Iris pigment epithelial cell (primary cell): ENCODE results near the gene ANKRD34A.

Experiments
- DNase-seq: peaks from one replicate; pipeline ENCODE4 v3.0.0-alpha.2; 2011; ENCODE audit warnings: low read depth

The ANKRD34A gene

DNA sequence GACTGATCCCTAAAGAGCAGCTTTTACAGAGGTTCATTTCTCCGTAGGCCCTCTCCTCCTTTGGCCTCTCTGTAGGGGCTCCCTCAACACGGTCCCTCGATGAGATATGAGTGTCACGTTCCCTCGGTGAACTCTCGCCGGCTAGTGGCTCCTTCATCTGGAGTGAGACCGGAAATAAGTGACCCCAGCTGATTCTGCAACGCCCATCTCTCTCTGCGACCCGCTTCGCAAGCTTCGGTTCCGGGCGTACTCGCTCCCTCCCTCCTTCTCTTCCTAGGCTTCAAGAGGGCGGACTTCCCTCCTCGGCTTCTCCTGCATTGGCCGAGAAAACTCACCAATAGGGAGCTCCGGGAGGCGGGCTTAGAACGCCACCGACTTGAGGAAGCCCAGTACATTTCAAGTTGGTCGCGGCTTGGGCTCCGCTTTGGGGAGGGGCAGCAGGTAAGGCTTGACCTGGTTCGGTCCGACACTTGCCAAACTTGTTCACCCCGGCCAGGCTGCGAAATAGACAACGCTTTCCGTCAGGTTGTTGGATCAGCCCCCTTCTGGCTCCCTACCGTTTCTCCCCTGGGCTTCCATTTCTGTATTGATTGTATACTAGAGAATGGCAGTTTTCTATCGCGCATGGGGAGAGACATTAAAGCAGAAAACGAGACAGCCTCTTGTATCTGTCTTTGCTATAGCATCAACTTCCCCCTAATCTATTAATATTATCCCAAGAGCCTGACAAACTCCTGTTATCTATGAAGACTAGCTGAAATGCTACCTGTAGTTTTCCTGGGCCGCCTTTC is at the start of gene ANKRD34A, which contains the start of gene POLR3GL:
TSS of gene ANKRD34A (minus strand) at position 248 of the 791 bp plus-strand sequence. CDS start 2,816 bp downstream, outside the sequence.
TSS of gene POLR3GL (plus strand) at position 363 of the 791 bp plus-strand sequence. CDS start 10,176 bp downstream, outside the sequence.
- peak; percentile 95 for DNase-seq

DNA sequence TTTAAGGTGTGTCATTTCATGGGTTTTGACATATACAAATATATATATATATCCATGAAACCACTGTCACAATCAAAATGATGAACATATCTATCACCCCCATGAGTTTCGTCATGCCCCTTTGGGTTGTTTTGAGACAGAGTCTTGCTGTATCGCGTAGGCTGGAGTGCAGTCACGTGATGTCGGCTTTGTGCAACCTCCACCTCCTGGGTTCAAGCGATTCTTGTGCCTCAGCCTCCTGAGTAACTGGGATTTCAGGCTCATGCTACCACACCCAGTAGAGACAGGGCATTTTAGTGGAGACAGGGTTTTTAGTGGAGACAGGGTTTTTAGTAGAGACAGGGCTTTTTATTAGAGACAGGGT is 49.2 kb upstream of the ANKRD34A start:
- no peak for DNase-seq

DNA sequence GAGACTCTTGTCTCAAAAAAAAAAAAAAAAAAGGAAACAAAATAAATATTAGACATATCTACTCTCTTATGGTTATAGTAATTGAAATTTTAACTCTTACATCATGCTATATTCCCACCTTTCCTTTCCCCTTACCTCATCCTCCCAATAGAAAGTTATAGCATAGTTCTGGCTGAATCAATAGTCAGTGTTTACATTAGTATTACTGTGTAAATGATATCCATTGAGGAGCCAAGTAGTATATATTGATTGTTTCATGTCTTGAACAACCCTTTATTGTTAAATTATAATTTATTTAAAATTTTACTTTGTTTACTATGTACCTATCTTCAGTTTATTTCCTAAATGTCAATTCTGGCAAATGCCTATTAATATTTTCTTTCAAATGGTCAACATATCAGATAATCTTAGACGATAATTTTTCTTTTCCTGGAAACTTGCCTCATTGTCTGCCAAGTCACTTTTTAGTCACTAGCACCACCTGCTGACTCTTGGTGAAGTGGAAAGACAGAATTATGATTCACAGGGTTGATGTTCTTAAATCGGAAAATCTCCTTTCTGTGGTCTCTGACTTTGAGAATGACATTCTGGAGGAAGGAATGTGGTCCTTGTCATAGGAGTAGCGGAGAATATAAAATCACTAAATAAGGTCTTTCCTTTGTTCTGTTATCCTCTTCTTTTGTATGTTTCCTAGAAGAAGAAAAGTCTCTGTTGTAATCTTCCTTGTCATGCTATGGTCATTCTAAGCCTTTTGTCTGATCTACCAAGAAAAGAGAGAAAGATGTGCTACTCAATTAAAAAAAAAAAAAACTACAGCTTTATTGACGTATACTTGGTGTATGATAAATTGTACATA is 48.6 kb upstream of the ANKRD34A start:
- peak; percentile 86 for DNase-seq

DNA sequence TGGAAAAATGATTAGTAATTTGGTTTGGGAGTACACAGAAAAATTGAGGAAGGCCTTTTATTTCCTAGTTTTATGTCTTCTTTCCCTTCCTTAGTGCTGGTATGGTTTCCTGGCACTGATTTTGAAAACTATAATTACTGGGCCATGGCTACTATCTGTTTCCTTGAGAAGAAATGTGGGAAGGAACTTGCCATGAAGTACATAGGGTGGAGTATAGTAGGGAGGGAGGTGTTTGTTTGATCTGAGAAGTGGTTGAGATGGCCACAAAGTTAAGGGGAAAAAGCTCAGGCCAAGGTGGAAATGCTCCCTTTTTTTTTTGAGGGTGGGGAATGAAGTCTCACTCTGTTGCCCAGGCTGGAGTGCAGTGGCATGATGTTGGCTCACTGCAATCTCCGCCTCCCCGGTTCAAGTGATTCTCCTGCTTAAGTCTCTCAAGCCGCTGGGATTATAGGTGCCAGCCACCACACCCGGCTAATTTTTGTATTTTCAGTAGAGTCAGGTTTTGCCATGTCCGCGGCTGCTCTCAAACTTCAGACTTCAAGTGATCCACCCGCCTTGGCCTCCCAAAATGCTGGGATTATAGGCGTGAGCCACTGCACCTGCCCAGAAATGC is 45.9 kb upstream of the ANKRD34A start:
- no peak for DNase-seq

DNA sequence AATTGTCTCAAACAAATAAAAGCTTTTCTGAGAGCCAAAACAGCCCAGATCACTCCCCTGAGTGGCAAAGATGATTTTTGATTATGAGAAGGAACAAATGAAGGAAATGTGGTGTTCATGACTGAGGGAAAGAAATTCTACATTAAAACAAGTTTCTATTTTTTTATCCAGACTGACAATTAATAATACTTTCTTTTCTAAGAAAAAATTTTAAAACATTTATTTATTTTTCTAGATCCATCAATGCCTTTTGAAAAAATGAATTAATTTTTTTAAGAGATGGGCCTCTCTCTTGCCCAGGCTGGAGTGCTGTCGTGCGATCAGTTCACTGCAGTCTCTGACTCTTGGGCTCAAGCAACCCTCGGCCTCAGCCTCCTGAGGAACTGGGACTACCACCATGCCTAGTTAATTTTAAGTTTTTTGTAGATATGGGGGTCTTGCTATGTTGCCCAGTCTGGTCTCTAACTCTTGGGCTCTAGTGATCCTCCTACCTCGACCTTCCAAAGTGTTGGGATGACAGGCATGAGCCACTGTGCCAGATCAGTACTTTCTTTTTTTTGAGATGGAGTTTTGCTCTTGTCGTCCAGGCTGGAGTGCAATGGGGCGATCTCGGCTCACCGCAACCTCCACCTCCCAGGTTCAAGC is 43.2 kb upstream of the ANKRD34A start:
- DNase-seq = no peak

DNA sequence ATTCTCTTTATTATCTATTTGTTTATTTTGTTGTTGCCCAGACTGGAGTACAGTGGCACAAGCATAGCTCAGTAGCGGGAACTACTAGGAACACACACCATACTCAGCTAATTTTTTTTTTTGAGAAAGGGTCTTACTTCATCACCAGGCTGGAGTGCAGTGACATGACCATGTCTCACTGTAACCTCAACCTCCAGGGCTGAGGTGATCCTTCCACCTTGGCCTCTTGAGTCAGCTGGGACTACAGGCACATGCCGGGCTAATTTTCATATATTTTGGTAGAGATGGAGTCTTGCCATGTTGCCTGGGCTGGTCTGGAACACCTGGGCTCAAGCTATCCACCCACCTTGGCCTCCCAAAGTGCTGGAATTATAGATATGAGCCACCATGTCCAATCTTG is 37.3 kb upstream of the ANKRD34A start:
- no peak for DNase-seq

DNA sequence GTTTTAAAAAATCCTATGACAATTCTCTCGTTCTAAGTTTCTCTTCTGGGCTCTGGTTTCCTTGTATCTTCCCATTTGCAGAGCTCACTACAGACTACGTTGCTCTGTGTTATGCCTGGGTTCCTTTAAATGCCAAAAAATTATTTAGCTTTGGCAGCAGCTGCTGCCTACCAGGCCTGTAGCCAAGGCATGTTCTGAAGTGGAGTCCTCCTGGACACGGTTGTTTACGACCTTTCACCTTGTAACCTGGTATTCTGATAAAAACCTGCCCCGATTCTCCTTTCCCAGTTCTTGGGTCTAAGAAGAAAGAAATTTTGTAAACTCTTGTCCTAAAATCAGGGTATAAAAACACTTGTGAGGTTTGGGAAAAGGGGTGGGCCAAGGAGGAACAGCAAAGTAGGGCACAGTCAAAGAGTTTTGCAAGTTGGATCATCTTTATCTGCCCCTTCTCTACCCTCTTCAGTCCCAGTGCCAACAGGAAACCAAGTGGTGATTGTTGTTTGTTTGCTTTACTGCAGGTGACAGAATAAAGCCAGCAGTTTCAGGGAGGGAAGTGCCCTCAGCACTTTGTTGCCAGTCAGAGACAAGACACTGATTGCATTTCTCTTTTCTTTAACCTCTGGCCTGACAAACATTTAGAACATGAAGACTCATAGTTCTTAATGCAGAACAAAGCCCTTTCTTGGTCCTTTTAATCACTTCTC is 35.1 kb upstream of the ANKRD34A start:
- no peak for DNase-seq

DNA sequence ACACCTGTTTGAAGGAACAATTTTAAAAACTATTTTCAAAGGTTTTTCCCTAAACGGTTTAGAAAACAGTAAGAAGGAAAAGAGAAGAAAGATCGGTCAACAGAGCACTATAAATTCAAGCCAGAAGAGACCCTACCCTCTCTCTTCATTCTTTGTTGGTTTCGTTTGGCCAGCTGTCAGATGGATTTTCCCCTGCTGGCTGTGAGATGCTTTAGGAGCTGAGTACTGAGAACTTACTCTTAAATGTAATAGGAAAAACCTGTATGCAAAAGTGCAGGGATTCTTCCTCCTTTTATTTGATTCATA is 33.3 kb upstream of the ANKRD34A start:
- DNase-seq = no peak

DNA sequence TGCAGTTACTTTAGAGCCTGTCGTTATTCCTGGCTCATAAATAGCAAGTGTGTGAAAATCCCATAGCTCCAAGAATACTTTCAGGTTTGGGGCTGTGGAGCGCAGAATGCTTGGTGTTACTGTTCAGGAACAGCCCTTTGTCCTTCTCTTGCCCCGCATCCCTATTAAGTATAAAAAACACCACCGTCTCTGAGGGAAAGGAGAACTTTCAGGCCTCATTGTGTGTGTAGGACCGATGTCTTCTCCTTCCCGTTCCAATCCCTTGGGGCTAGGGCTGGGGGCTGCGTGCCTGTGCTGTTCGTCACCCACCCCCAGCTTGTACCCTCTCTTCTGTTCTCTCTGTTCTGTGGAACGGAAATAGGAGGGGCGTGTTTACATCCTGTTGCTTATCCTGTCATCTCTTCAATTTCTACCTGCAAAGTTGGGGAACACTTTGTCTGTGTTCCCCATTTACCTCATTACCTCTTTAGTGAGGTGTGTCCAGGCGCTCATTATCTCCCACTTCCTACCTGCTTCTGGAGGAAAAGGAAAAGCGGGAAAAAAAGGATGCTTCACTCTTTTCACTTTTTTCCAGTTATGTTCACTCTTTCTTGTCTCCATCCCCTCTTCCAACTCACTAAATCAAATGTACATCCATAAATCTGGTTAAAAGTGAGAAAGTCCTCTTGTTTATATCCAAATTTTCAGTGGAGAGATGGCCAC is 32.8 kb upstream of the ANKRD34A start:
- DNase-seq = no peak

DNA sequence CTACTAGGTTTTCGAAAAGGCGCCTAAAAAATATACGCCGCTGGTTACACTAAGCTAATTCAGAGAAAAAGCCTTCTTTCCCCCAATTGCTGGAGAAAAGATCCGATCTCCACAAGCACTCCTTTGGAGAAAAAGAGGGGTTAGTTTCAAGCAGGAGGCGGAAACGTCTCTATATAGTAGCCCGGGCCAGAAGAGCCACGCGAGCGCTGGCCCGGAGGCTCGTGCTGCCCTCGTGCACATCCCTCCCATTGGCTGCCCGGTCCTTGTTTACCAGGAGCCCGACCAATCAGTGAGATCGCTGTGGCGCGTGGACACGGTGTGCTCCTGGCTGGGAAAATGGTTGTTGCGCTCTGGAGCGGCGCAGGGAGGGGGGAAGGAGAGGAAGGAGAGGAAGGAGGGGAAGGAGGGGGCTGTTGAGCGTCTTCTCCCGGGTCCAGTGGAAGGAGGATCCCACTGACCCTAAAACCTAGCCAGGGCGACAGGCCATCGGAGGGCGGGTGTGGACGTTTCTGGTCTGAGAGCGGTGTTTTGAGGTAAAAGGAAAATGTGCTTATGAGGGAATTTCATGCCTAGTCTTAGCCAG is 32.1 kb upstream of the ANKRD34A start, which contains the start of gene TXNIP:
TSS of gene TXNIP (minus strand) at position 147 of the 583 bp plus-strand sequence. CDS start 313 bp downstream, outside the sequence.
- DNase-seq = peak; percentile 99

DNA sequence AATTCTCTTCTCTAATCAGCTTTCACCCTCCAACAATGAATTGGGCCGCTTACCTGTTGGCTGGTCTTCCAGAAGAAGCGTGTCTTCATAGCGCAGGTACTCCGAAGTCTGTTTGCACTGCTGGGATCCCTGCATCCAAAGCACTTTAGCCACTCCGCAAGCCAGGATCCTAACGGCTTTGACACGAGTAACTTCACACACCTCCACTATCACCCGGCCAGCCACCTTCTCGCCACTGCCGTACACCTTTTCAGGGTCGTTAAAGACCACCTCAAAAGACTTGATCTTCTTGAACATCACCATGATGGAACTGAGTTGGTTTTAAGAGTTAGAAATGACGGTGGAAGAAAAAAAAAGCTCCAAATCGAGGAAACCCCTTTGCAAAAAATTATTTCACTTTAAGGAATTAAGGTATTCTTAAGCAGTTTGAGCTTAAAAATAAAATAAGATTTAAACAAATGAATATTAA is 31.6 kb upstream of the ANKRD34A start:
- DNase-seq = no peak

DNA sequence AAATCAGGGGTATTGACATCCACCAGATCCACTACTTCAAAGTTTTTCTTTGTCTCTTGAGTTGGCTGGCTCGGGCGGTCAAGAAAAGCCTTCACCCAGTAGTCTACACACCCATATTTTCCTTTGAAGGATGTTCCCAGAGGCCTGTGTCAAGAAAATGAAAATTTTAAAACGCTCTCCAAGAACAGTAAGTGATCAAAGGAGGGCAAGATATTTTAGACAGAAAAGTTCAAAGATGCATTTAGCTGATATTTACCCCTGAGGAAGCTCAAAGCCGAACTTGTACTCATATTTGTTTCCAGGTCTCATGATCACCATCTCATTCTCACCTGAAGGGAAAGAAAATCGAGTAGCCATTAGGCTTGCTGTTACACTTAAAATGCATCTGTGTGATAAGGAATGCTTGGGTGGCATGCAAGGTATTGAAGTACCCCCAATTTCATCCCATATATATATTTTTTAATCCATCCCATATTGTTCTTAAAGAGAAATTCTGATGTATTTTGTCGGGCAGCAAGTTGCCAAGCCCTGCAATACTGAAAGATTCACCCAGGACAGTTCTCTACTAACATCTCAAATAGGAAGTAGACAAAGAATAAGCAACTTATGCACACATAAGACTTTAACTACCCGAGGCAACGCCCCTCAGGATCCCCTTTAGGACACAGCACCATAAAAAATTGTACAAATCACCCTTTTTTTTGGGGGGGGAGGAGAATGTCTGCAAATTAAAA is 30.9 kb upstream of the ANKRD34A start:
- DNase-seq = no peak

DNA sequence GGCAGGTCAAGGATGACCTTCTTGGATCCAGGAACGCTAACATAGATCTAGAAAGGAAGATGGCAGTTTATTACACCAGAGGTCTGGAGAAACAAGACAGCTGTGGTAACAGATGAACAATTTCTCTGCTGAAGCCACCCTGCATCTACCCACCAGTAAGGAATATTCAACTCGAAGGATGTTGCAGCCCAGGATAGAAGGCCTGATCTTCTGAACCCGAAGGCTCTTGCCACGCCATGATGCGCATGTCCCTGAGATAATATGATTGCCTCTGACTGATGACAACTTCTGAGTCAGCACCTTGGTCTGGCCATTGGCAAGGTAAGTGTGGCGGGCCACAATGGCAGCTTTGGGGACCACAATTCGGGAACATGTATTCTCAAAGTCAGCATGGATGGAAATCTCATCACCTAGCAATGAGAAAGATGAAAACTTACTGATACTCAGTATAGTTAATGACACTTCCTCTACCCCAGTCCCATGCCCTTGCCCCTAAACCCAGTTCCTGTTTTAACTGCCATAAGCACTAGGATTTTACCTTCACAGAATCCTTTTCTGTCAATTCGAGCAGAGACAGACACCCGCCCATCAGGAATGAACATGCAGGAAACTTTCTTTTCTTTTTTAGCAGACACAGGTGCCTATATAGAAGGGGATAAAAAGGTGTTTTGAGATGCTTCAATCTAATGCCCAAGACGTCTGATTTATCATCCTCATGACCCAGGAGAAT is 30.2 kb upstream of the ANKRD34A start:
- DNase-seq = no peak

DNA sequence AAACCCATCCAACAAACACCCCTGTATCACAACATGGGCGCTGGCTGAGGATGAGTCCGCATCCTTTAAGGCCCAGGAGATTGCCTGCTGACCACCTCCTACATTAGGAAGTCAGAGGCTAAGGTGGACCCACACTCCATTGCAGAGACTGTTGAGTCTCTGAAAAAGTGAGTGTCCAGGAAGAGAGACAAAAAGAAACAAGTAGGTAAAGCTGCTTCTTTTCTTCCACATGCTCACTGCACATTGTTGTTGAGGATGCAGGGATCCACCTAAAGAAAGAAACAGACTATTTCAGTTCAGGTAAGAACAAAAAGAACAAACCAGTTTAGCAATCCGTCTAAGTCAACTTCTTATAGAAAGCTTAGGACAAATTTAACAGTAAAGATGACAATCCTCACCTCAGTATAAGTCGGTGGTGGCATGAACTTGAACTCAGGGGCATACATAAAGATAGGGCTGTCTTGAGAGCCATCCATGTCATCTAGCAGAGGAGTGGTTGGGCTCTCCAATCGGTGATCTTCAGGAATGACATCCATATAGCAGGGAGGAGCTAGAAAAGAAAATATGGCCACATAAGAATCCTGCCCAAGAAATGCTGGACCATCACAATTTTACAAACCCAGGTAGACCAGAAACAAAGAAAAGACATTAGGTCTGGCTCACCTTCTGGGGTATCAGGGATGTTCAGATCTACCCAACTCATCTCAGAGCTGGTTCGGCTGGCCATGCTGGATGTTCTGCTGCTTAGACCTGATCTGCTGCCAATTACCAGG is 29.4 kb upstream of the ANKRD34A start:
- DNase-seq = no peak

DNA sequence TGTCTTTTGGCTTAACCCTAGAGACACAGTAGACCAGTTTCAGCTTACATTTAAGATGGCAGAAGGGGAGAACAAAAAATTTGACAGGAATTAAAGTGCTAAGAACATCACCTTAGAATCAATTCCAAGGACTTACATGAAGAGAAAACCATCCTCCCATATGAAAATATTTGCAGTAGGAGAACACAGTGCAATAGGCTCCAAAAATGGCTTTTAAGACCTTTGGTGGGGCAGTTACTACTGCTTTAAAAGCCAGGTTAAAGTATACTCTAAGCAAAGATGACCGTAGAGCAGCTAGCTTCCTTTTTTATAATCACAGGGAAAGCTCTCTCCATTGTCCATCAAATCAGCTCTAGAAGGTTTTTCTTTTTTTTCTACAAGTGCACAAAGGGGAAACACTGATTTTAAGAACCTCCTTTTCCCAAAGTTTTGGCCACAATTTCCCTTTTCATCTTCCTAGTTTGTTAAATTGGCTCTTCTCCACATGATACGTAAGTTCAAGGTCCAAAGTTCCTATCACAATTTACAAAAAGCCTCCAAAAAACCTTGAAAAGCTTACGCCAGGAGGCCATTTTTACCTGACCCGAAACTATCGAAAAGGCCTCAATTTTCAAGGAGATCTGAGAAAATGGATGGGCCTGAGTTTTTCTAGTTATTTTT is 28.7 kb upstream of the ANKRD34A start:
- DNase-seq = no peak

DNA sequence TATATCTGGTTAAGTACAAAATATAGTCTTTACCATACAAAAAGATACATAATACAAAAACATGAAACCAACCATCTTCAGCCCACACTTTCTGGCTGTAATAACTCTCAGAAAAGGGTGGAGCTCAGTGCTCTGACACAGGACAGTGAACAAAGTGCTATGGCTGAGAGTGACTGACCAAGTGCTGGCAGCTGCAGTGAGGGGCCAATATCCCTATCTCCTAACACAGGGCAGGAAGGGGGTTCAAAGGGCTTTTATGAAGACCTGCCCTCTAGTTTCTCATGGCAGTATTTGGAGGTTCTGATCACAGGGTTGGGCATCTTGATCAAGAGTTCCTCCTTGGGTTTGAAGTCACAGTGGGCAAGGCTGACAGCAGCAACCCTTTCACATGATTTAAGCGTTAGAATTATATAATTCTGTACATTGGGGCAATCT is 28.1 kb upstream of the ANKRD34A start:
- DNase-seq = no peak

DNA sequence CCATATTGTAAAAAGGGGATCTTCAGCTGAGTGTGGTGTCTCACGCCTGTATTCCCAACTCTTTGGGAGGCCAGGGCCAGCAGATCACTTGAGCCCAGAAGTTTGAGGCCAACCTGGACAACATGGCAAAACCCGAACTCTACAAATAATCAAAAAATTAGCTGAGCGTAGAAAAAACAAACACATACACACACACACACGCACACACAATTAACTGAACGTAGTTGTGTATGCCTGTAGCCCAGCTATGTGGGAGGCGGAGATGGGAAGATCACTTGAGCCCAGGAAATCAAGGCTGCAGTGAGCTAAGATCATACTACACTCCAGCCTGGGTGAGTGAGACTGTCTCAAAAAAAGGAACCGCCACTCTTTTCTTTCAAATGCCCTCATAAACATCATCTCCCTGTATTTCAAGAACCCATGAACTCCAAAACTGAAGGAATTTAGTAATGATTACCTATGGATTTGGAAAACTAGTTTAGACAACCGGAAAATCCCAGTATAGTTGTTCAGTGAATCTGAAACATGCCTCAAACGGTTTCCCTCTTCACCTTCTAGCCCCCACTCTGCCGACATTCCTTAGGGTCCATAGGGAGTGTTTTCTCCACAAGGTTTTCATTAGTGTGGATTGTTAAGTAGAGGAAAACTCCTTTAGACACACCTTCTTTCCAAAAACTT is 27.5 kb upstream of the ANKRD34A start:
- no peak for DNase-seq
